SU-DHL-6 (cell line): Measurements from ENCODE around the gene CEACAM16.

Experiments
- CTCF ChIP-seq: fragments of 200-600 bp; sonication (generic); IDR thresholded peaks from one replicate; pipeline ENCODE4 v1.5.1; 2017; ENCODE audit warnings: antibody characterized with exemption, mild to moderate bottlenecking, low read length, moderate library complexity; ENCODE audit not compliant: insufficient read depth, poor library complexity, severe bottlenecking
- EZH2phosphoT487 ChIP-seq: fragments of 200-600 bp; sonication (generic), shearing (Covaris generic); conservative IDR thresholded peaks from 2 replicates; pipeline ENCODE4 v1.6.1; 2018; ENCODE audit warnings: mild to moderate bottlenecking, antibody characterized with exemption, low read length, moderate library complexity, mixed read lengths

- TF ChIP-seq CTCF (no peak), EZH2phosphoT487 (no peak)
These were observed 12.1 kb upstream of the CEACAM16 start for GRCh38 chr19:44686896-44687295.
